Epithelial cell of esophagus (primary cell): ENCODE measurements around the gene ANXA6.

ENCODE experiments used
- DNase-seq: peaks from one replicate; pipeline ENCODE4 v3.0.0; 2010; ENCODE audit warnings: low read depth
- H3K4me3 ChIP-seq: 2 replicates; pipeline ENCODE4 v1.5.1; 2011; ENCODE audit warnings: mild to moderate bottlenecking, low read length, control low read depth
- CTCF ChIP-seq: IDR thresholded peaks from 2 replicates; pipeline ENCODE4 v1.5.1; 2011; ENCODE audit warnings: low read depth, mild to moderate bottlenecking, low read length, control low read depth, inconsistent platforms; ENCODE audit not compliant: insufficient read depth; ENCODE audit errors: missing control alignments

The ANXA6 gene

GRCh38 chr5:151144275-151144674 is 13.3 kb downstream of the ANXA6 start:
- no peak overlapping the region for H3K4me3 ChIP-seq
- no peak for TF ChIP-seq CTCF
- DNase-seq: no peak

- no peak for DNase-seq
- no peak for TF ChIP-seq CTCF
- no peak overlapping the region for H3K4me3 ChIP-seq
These were observed 13.9 kb downstream of the ANXA6 start for GRCh38 chr5:151143645-151144044.

- no peak overlapping the region for H3K4me3 ChIP-seq
- no peak for DNase-seq
- TF ChIP-seq CTCF: no peak
These were observed 14.6 kb downstream of the ANXA6 start for GRCh38 chr5:151142933-151143332.

GRCh38 chr5:151141535-151141934 is 16.0 kb downstream of the ANXA6 start:
- H3K4me3 ChIP-seq: no peak overlapping the region
- no peak for TF ChIP-seq CTCF
- DNase-seq: peak; percentile 48

GRCh38 chr5:151140686-151141459 is 16.7 kb downstream of the ANXA6 start:
- no peak overlapping the region for H3K4me3 ChIP-seq
- DNase-seq: no peak
- TF ChIP-seq CTCF: no peak

GRCh38 chr5:151139646-151140045 is 17.9 kb downstream of the ANXA6 start:
- no peak for DNase-seq
- H3K4me3 ChIP-seq: no peak overlapping the region
- no peak for TF ChIP-seq CTCF

GRCh38 chr5:151139015-151139414 is 18.6 kb downstream of the ANXA6 start:
- no peak overlapping the region for H3K4me3 ChIP-seq
- no peak for DNase-seq

More at GRCh38 chr5:151139015-151139414, 18.6 kb downstream of the ANXA6 start:
- TF ChIP-seq CTCF: no peak
